T follicular helper cell (primary cell): ENCODE measurements around the gene IL20.
A peak's percentile ranks its signal among the peaks of the same experiment; 100 is the strongest.

Experiments
- DNase-seq: peaks from one replicate; pipeline ENCODE4 v3.0.0-alpha.2; 2020; ENCODE audit warnings: low read depth

Gene IL20

GRCh38 chr1:206903687-206904086 is 38.3 kb downstream of the IL20 start:
- no peak for DNase-seq

- no peak for DNase-seq
Observed at GRCh38 chr1:206904423-206905142, 39.2 kb downstream of the IL20 start.

GRCh38 chr1:206905295-206906164 is 40.1 kb downstream of the IL20 start:
- DNase-seq: no peak

GRCh38 chr1:206907304-206907991 is 42.0 kb downstream of the IL20 start:
- no peak for DNase-seq

GRCh38 chr1:206908038-206908437 is 42.6 kb downstream of the IL20 start:
- no peak for DNase-seq

- DNase-seq: peak; percentile 40
Observed at GRCh38 chr1:206909161-206909882, 43.9 kb downstream of the IL20 start.

GRCh38 chr1:206909883-206910318 is 44.5 kb downstream of the IL20 start:
- DNase-seq: no peak

- no peak for DNase-seq
Observed at GRCh38 chr1:206911064-206911663, 45.7 kb downstream of the IL20 start.

- DNase-seq: peak; percentile 43
Observed at GRCh38 chr1:206912445-206913095, 47.1 kb downstream of the IL20 start.

- no peak for DNase-seq
Observed at GRCh38 chr1:206913766-206914537, 48.5 kb downstream of the IL20 start.

- no peak for DNase-seq
Observed at GRCh38 chr1:206915030-206915735, 49.8 kb downstream of the IL20 start.

GRCh38 chr1:206916000-206916709 is 50.7 kb downstream of the IL20 start:
- no peak for DNase-seq

GRCh38 chr1:206918076-206918475 is 52.7 kb downstream of the IL20 start:
- DNase-seq: no peak
